Right renal pelvis (tissue), 4 donors: ENCODE results near the gene CARD11. TPM values are rescaled to one million over a fixed set of nuclear protein-coding genes. Genes with fewer than 3 reads are reported as not detected.

Experiments
- DNase-seq, 4 donors: peaks; one replicate each; pipeline ENCODE4 v3.0.0-alpha.2; 2013; ENCODE audit warnings: low read depth in 4 of 4, low spot score in 3 of 4, missing footprints in 1 of 4
- polyA plus RNA-seq, 4 donors: library from polyadenylated mRNA; unstranded; fragments of 120-200 nt; gene quantifications; one replicate each; pipeline ENCODE4 v1.2.1, GENCODE V29; 2013; ENCODE audit not compliant: insufficient read length in 4 of 4

CARD11 gene
- 1 to 10 TPM in 3 of 4 donors, under 1 TPM in 1; 1.00 to 2.4 (median 1.5) TPM for polyA plus RNA-seq

- no peak for DNase-seq
Observed at GRCh38 chr7:3043544-3044371, at the start of gene CARD11. Gene CARD11, minus strand, starts transcription at chr7:3043867. Its CDS starts 85,361 bp downstream, at chr7:2958506.

DNA sequence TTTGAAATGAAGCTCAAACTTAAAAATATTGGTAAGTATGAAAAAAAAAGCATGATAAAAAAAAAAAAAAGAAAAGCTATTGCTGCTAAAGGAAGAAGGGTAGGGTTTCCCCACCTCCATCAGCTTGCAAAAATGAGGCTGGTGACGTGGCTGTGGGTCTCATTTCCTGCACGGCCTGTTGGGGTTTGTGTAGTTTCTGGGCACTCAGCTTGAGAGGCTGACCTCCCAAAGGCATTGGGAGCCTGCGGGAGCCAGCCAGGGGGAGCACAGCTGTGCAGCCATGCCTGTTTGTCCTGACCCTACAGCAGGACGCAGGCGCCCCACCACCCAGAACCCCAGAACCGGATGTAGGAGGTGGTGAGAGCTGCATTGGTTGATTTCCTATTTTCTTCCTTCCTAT, 48.8 kb upstream of the CARD11 start:
- DNase-seq: no peak

DNA sequence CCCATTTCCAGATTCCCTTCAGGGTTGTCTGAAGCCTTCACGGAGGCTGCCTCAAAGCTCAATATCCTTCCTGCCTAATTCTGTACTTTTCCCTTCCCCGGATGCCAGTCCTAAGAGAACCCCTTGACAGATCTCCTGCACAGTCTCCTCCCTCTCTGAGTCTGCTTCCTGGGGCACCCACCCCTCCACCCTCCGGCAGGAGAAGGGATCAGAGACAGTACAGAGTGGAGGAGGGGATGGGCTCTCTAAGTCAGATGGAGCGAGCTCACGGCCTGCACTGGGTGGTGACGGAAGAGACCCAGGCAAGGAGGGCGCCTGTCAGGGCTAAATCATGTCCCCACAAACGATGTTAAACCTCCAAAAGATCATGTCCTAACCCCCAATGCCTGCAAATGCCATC, 48.0 kb upstream of the CARD11 start:
- DNase-seq: no peak

DNA sequence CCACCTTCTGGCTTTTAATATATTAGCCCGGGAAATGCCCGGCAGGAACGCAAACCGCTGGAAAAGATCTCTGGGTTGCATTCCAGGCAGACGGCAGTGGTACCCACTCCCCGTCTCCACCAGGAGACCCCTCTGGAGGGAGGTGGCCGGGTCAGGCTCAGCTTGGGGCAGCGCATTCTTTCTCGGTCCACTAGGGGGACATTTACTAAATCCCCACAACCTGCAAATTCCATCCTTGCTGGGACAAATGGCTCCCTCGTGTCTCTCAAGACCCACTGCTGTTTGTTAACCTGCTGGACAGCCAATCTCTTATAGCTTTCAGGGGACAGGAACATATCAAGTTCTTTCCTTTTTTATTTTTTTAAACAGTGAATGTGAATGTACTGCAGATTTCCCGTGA, 45.8 kb upstream of the CARD11 start:
- DNase-seq: no peak

- DNase-seq: no peak
Observed at GRCh38 chr7:3087243-3087755, 43.6 kb upstream of the CARD11 start.

DNA sequence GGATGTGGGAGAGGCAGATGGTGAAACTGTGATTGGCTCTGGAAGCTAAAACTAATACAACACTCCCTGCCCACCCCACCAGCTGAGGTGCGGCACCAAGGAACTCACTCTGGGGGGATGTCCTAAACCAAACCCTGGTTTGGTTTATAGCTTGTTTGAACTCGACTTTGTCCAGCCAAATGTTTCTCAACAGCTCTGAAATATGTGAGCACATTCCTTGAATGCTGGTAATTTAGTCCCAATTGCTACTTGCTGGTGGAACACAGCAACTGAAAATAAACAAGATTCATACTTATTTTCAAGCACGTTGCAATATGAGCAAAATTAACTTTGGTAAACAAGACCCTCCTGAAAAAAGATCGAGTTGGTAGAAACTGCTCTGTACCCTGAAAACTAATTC, 39.7 kb upstream of the CARD11 start:
- DNase-seq: no peak

DNA sequence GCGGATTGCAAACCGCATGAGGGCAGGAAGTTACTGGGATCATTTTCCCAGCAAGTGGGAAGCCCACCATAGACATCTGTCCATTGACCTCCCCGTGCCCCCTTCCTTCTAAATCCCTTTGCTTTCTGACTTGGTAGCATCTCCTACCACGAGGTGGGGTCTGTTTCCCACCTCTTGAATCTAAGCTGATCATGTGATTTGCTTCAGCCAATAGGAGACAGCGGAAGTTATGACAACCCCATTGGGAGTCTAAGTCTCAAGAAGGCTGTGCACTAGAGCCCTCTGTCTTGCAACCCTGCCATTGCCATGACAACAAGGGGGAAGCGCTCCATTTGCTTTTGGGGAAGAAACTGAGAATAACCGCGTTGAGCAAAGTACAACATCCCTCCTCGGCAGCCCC, 39.2 kb upstream of the CARD11 start:
- DNase-seq: no peak

DNA sequence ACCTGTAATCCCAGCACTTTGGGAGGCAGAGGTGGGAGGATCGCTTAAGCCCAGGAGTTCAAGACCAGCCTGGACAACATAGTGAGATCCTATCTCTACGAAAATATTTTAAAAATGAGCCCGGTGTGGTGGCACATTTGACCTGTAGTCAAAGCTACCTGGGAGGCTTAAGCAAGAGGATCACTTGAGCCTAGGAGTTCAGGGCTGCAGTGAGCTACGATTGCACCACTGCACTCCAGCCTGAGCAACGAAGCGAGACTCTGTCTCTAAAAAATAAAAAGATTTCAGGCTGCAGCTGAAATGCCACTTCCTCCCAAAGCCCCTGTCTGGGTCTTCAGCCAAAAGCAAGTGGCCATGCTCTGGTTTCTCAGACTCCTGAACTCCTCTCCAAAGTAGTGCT, 38.7 kb upstream of the CARD11 start:
- no peak for DNase-seq

DNA sequence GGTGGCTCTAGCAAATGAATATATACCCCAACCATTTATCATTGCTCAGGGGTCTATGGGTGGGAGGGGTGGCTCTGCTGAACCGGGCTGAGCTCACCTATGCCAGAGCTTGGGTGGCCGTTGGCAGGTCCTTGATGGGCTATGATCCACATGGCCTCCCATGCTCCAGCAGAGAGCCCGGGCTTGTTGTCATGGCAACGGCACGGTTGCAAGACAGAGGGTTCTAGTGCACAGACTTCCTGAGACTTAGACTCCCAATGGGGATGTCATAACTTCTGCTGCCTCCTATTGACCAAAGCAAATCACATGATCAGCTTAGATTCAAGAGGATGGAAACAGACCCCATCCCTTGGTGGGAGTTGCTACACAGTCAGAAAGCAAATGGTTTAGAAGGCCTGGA, 36.4 kb upstream of the CARD11 start:
- no peak for DNase-seq

DNA sequence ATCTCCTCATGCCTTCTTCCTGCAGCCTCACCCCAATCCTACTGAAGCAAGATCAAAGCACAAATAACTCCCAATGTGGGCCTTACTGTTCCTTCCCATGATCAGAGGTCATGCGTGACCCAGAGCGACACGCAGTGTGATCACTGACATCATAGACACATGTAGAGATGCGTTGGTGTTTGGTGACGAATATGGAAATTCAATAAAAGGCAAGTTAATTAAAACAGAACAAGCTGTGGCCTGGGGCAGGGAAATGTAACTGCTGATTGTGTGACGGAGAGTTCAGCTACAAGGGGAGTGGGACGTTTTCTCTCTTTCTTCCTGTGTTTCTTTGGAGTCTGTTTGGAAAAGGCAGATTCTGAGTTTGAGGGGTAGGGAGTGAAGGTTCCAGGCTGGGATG, 34.8 kb upstream of the CARD11 start:
- DNase-seq: no peak

- no peak for DNase-seq
Observed at GRCh38 chr7:3076700-3077099, 33.0 kb upstream of the CARD11 start.

DNA sequence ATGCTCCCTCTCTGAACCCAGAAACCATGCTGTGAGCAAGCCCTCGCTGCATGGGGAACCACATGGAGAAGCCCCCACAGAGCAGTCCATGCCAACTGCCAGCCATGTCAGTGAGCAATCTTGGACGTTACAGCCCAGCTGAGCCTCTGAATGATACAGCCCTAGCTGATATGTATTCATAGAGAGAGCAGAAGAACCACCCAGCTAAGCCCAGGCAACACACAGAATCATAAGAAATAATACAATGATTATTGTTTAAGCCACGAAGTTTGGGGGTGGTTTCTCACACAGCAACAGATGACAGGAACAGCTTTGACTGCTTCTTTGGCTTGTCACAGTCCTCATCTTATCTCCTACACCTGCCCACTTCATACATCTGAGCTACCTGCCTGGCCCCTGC, 32.5 kb upstream of the CARD11 start:
- no peak for DNase-seq

DNA sequence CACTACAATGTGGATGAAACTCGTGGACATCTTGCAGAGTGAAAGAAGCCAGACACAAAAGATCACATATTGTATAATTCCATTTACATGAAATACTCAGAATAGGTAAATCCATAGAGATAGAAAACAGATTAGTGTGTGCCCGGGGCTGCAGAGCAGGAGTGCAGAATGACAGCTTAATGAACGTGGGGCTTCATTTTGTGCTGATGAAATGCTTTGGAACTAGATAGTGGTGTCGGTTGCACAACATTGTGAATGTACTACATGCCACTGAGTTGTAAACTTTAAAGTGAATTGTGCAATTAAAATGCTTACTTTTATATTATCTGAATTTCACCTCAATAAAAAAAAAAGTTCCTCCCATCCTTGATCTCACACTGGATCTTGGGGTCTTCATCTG, 31.8 kb upstream of the CARD11 start:
- no peak for DNase-seq

- no peak for DNase-seq
Observed at GRCh38 chr7:3074459-3074821, 30.8 kb upstream of the CARD11 start.

- no peak for DNase-seq
Observed at GRCh38 chr7:3073763-3074458, 30.2 kb upstream of the CARD11 start.

- DNase-seq: no peak
Observed at GRCh38 chr7:3070908-3071307, 27.2 kb upstream of the CARD11 start.

DNA sequence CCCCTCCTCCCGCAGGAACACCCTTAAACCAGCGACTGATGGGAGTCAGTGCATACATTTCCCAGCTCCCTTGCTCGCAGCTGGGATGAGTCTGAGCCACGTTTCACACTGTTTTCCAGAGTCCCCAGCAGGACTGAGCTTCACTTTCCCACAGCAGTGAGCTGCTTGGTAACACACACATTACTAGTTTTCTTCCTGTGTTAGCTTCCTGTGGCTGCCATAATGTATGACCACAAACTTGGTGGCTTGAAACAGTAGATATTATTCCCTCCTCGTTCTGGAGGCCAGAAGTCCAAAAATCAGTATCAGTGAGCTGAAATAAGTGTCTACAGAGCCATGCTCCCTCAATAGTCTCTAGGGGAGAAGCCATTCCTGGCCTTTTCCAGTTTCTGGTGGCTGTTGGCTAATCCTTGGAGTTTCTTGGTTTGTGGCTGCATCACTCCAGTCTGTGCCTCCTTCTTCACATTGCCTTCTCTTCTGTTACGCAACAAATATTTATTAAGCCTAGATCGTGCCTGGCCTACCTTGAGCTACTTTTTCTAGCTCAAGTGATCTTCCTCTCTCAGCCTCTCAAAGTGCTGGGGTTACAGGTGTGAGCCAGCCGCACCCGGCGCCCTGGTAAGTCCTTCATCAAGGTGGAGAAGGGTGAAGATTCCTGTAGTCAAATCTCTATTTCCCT, 26.2 kb upstream of the CARD11 start:
- no peak for DNase-seq

DNA sequence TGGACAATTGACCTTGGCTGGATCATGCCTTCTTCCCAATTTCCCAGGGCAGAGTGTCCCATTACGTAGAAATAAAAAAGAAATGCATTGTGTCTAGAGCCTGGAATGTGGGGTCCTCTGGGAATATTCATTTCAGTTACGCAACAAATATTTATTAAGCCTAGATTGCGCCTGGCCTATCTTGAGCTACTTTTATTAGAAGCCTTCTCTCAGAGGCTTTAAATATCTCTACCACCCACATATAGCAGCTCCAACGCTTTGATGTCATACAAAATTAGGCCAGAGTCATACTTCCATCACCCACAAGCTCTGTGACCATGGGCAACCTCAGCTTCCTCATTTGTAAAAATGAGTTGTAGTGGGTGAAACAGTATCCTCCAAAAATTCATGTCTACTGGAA, 24.9 kb upstream of the CARD11 start:
- no peak for DNase-seq

DNA sequence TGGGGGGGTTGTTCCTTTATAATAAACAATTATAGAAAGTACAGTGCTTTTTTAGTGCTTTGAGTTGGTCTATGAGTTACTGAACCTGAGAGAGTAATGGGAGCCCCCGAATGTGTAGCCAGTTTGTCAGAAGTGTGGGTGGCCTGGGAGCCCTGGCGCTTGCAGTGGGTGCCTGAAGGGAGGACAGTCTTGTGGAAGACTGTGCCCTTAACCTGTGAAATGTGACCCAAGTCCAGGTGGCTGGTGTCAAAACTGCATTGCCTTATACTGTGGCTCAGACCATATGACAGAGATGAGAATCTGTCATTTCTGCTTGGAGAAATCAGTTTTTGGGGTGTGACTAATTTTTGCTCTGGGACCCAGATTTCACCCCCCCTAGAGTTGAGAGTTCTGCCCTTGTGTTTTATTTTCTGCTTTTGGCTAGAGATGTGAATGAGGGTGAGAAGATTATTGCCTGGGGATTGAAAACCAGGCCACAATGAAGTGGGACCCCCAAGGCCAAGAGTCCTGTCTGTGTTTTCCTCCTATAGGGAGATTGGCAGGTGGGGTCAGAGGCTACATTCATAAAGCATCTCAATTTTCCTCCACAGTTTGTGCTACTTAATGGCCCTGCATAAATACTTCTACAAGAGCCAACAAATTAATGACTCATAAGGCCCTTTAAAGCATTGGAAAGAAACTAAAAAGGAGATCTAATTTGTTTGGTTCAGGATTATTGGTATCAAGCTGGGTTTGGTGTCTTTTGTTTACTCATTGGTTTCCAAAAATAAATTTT, 24.1 kb upstream of the CARD11 start:
- no peak for DNase-seq

- DNase-seq: no peak
Observed at GRCh38 chr7:3067193-3067592, 23.5 kb upstream of the CARD11 start.

GRCh38 chr7:3066506-3066905, 22.8 kb upstream of the CARD11 start:
- DNase-seq: no peak
